MCF 10A (cell line): ENCODE data around the gene LZTR1. TPM values are rescaled to one million over a fixed set of nuclear protein-coding genes. Genes with fewer than 3 reads are reported as not detected.
"Not testable (repeated sequence)": the region's sequence is repeated elsewhere in the genome, so short reads cannot be mapped to it uniquely, and the experiment has no call there.

ENCODE experiments used
- BruUV-seq: library from RNA; stranded (reverse); fragments of 400-500 nt; replicated peaks from 2 replicates; lab custom pipeline; 2021; lab: Mats Ljungman, UMichigan
- CTCF ChIA-PET: fragments of 300-600 bp; sonication (Branson Sonifier 250); formaldehyde crosslinking; extraction: SDS; loops from one replicate; lab custom pipeline; 2021; ENCODE audit warnings: antibody characterized with exemption, inconsistent platforms; lab: Yijun Ruan, JAX
- POLR2A ChIA-PET: fragments of 300-600, 350-650 bp; sonication (Branson Sonifier 250); formaldehyde crosslinking; extraction: SDS; loops from one replicate; lab custom pipeline; 2020; ENCODE audit warnings: antibody characterized with exemption, inconsistent platforms; lab: Yijun Ruan, JAX
- DNase-seq: peaks from one replicate; pipeline ENCODE4 v3.0.0-alpha.2; 2018; ENCODE audit not compliant: unreplicated experiment
- H3K27ac Mint-ChIP-seq: one replicate; pipeline ENCODE4 v1.8.0; 2022; ENCODE audit warnings: mild to moderate bottlenecking, low read depth, mixed read lengths; ENCODE audit not compliant: unreplicated experiment
- H3K27me3 Mint-ChIP-seq: one replicate; pipeline ENCODE4 v1.8.0; 2022; ENCODE audit warnings: mixed read lengths; ENCODE audit not compliant: insufficient read depth, unreplicated experiment
- H3K36me3 Mint-ChIP-seq: one replicate; pipeline ENCODE4 v1.8.0; 2022; ENCODE audit warnings: mild to moderate bottlenecking, moderate library complexity, mixed read lengths; ENCODE audit not compliant: insufficient read depth, unreplicated experiment
- H3K4me1 Mint-ChIP-seq: one replicate; pipeline ENCODE4 v1.8.0; 2022; ENCODE audit warnings: mixed read lengths; ENCODE audit not compliant: insufficient read depth, unreplicated experiment
- H3K4me3 Mint-ChIP-seq: one replicate; pipeline ENCODE4 v1.8.0; 2022; ENCODE audit warnings: mild to moderate bottlenecking, moderate library complexity, mixed read lengths; ENCODE audit not compliant: unreplicated experiment
- H3K9me3 Mint-ChIP-seq: one replicate; pipeline ENCODE4 v1.8.0; 2022; ENCODE audit warnings: mixed read lengths; ENCODE audit not compliant: unreplicated experiment
- CTCF ChIP-seq: fragments of 200-600 bp; IDR thresholded peaks from one replicate; pipeline ENCODE4 v1.8.0; 2022; ENCODE audit warnings: antibody characterized with exemption, mild to moderate bottlenecking; ENCODE audit not compliant: unreplicated experiment
- intact Hi-C: fragments of 100-400 bp; cut with micrococcal nuclease; formaldehyde crosslinking; loops from 2 replicates; pipeline ENCODE4 v1.14.1; 2022
- total RNA-seq: library from RNA; stranded (reverse); gene quantifications from 2 replicates; pipeline ENCODE4 v1.2.3, GENCODE V29; 2022

Gene LZTR1
- total RNA-seq, 1 experiment from 2014 or later: 49.2 TPM

GRCh38 chr22:20967697-20968211 lies 14.3 kb upstream of the LZTR1 start:
- H3K4me3 Mint-ChIP-seq: no peak overlapping the region
- H3K27ac Mint-ChIP-seq: no peak overlapping the region
- intact Hi-C loops: no loop called here
- no peaks in the 10 kb centered on the region for H3K27me3 Mint-ChIP-seq
- no peaks in the 10 kb centered on the region for H3K4me1 Mint-ChIP-seq
- BruUV-seq: no TSS peak
- no peaks in the 10 kb centered on the region for H3K9me3 Mint-ChIP-seq
- no peaks in the 10 kb centered on the region for H3K36me3 Mint-ChIP-seq
- POLR2A ChIA-PET: no interaction called here
- no peak for DNase-seq
- CTCF ChIA-PET: interaction anchor here (1.1 kb wide), 1 partner anchor 14 kb away, joined by 3 read pairs; the partner anchor contains the start of gene LZTR1
- TF ChIP-seq CTCF: no peak

- ChIA-PET CTCF (no interaction called here), POLR2A (no interaction called here)
- H3K27ac Mint-ChIP-seq: no peak overlapping the region
- TF ChIP-seq CTCF: no peak
- BruUV-seq: no TSS peak
- H3K27me3 Mint-ChIP-seq: no peaks in the 10 kb centered on the region
- no peaks in the 10 kb centered on the region for H3K36me3 Mint-ChIP-seq
- intact Hi-C loops: no loop called here
- H3K4me3 Mint-ChIP-seq: no peak overlapping the region
- no peaks in the 10 kb centered on the region for H3K9me3 Mint-ChIP-seq
- no peak for DNase-seq
- H3K4me1 Mint-ChIP-seq: no peaks in the 10 kb centered on the region
Observed at GRCh38 chr22:20968281-20968977, 13.7 kb upstream of the LZTR1 start.

- Mint-ChIP-seq H3K9me3 (no peaks in the 10 kb centered on the region), H3K4me3 (no peak overlapping the region), H3K27me3 (no peaks in the 10 kb centered on the region), H3K27ac (no peak overlapping the region), H3K36me3 (no peaks in the 10 kb centered on the region), H3K4me1 (no peaks in the 10 kb centered on the region)
- no peak for DNase-seq
- POLR2A ChIA-PET: interaction anchor here (1.5 to 1.6 kb wide), 2 partner anchors 10 kb away, joined by 4 to 5 read pairs; partner anchors contain the start of gene LZTR1
- no TSS peak for BruUV-seq
- TF ChIP-seq CTCF: no peak
- CTCF ChIA-PET: interaction anchor here (1.5 kb wide), 1 partner anchor 10 kb away, joined by 5 read pairs; no protein-coding TSS in a partner anchor
- intact Hi-C loops: no loop called here
Observed at GRCh38 chr22:20970939-20971657, 11.0 kb upstream of the LZTR1 start.

- intact Hi-C loops, H3K27ac Mint-ChIP-seq, H3K4me3 Mint-ChIP-seq, DNase-seq, H3K27me3 Mint-ChIP-seq, BruUV-seq, H3K4me1 Mint-ChIP-seq, H3K9me3 Mint-ChIP-seq, H3K36me3 Mint-ChIP-seq: not testable (repeated sequence)
- ChIA-PET POLR2A (interaction anchor here (0.7 to 1.6 kb wide), 3 partner anchors 9 to 11 kb away, joined by 3 to 5 read pairs (median 4); partner anchors contain the start of gene LZTR1), CTCF (interaction anchor here (1.5 kb wide), 1 partner anchor 11 kb away, joined by 5 read pairs; no protein-coding TSS in a partner anchor)
Observed at GRCh38 chr22:20972014-20972694, 9.9 kb upstream of the LZTR1 start.
